Epithelial cell of umbilical artery (primary cell): Measurements from ENCODE around the gene OR10A2. TPM values are rescaled to one million over a fixed set of nuclear protein-coding genes. Genes with fewer than 3 reads are reported as not detected.

Experiments used
- total RNA-seq: library from RNA; depleted of rRNA; stranded (reverse); fragments of >200 nt; gene quantifications from 2 replicates; pipeline ENCODE4 v1.2.3, GENCODE V29; 2014

OR10A2 gene, protein sequence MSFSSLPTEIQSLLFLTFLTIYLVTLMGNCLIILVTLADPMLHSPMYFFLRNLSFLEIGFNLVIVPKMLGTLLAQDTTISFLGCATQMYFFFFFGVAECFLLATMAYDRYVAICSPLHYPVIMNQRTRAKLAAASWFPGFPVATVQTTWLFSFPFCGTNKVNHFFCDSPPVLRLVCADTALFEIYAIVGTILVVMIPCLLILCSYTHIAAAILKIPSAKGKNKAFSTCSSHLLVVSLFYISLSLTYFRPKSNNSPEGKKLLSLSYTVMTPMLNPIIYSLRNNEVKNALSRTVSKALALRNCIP
- total RNA-seq = not detected in 2 replicates

GRCh38 chr11:6862961-6863360 lies at the start of gene OR10A2:
Gene OR10A2 (plus strand): TSS chr11:6863057. CDS start chr11:6869755, 6,698 bp downstream.

GRCh38 chr11:6845383-6845782 lies 17.5 kb upstream of the OR10A2 start, which contains the start of gene OR10A5:
Gene OR10A5 (plus strand): TSS chr11:6845683. CDS start chr11:6845683, 0 bp downstream.

GRCh38 chr11:6876325-6876724 lies 13.5 kb downstream of the OR10A2 start, which contains the start of gene OR10A4:
Gene OR10A4 (plus strand): TSS chr11:6876625. CDS start chr11:6876648, 23 bp downstream.

GRCh38 chr11:6892400-6892799 lies 29.5 kb downstream of the OR10A2 start, which contains the start of gene OR2D2:
Gene OR2D2 (minus strand): TSS chr11:6892500. CDS start chr11:6892500, 0 bp downstream.

GRCh38 chr11:6920702-6921101 lies 57.8 kb downstream of the OR10A2 start, which contains the start of gene OR2D3:
Gene OR2D3 (plus strand): TSS chr11:6921002. CDS start chr11:6921002, 0 bp downstream.

Other genes starting within 250 kb of the OR10A2 start
- 48.1 and 60.3 TPM in 2 replicates for gene TPP1, start 243.6 kb upstream of the OR10A2 start, total RNA-seq
- 29.0 and 30.2 TPM in 2 replicates for gene DCHS1, start 207.2 kb upstream of the OR10A2 start, total RNA-seq
- 87.7 and 916 TPM in 2 replicates for gene MRPL17, start 179.7 kb upstream of the OR10A2 start, total RNA-seq
- gene OR2AG2, start 91.1 kb upstream of the OR10A2 start, total RNA-seq = under 0.01 and 0.15 TPM in 2 replicates
- not detected in 2 replicates for gene OR2AG1, start 80.0 kb upstream of the OR10A2 start, total RNA-seq
- gene OR6A2, start 63.4 kb upstream of the OR10A2 start, total RNA-seq = under 0.01 and 0.46 TPM in 2 replicates
- not detected in 2 replicates for gene OR10A5, start 17.4 kb upstream of the OR10A2 start, total RNA-seq
- gene OR10A4, start 13.6 kb downstream of the OR10A2 start, total RNA-seq = not detected in 2 replicates
- gene OR2D2, start 29.4 kb downstream of the OR10A2 start, total RNA-seq = 0.15 and 0.32 TPM in 2 replicates
- not detected in 2 replicates for gene OR2D3, start 57.9 kb downstream of the OR10A2 start, total RNA-seq
- 2.9 and 7.1 TPM in 2 replicates for gene ZNF215, start 63.4 kb downstream of the OR10A2 start, total RNA-seq
- gene ZNF214, start 157.3 kb downstream of the OR10A2 start, total RNA-seq = 1.9 and 3.5 TPM in 2 replicates
- under 0.01 and 0.15 TPM in 2 replicates for gene NLRP14, start 157.4 kb downstream of the OR10A2 start, total RNA-seq
- gene RBMXL2, start 225.9 kb downstream of the OR10A2 start, total RNA-seq = under 0.01 TPM in 1 of 2 replicates, not detected in the other